Posterior vena cava (tissue), 2 donors: ENCODE results near the gene PARVB. TPM values are rescaled to one million over a fixed set of nuclear protein-coding genes. Genes with fewer than 3 reads are reported as not detected.

ENCODE experiments used
- DNase-seq: peaks from one replicate; pipeline ENCODE4 v3.0.0-alpha.2; 2020; ENCODE audit warnings: low spot score
- intact Hi-C, 2 donors: fragments of 100-400 bp; cut with DNase I; formaldehyde crosslinking; loops; one replicate each; pipeline versions ENCODE4 v1.14.1 to v1.14.2; 2022 to 2023
- long read RNA-seq, 2 donors: library from polyadenylated mRNA; unstranded; transcript quantifications; one replicate each; pipeline ENCODE4 v2.0.0, GENCODE V29; 2020 to 2021
- total RNA-seq, 2 donors: library from RNA; stranded (reverse); fragmentation: NEBNext Ultra II Directional; extraction: Animal tissue kit (Norgen Biotek cat#: 25700); gene quantifications; one replicate each; pipeline ENCODE4 v1.2.1, GENCODE V29; 2021
- donor health status: DM: yes; HTN: yes; CAD: no.
- donor health status: DM: yes; HTN: yes; CAD: no.

Gene PARVB
- total RNA-seq = 10 to 100 TPM; 49.6 to 51.1 TPM
- long read RNA-seq, donor 1, full-length matches to known transcripts = 7 of 14 reads
- long read RNA-seq, donor 1, partial matches to known transcripts = 1 of 14 reads
- long read RNA-seq, donor 1, other reads (novel, unspliced or antisense) = 6 of 14 reads
- long read RNA-seq, donor 2, full-length matches to known transcripts = 15 of 23 reads
- long read RNA-seq, donor 2, partial matches to known transcripts = 0 of 23 reads
- long read RNA-seq, donor 2, other reads (novel, unspliced or antisense) = 8 of 23 reads

GRCh38 chr22:44024288-44024921 lies at the start of gene PARVB:
TSS of gene PARVB (plus strand) at chr22:44024302. CDS start at chr22:44024340, 38 bp downstream.
- intact Hi-C loops = no loop called here
- no peak for DNase-seq

GRCh38 chr22:43975041-43975440 lies 49.1 kb upstream of the PARVB start:
- no peak for DNase-seq
- intact Hi-C loops = no loop called here

GRCh38 chr22:43976861-43977795 lies 47.0 kb upstream of the PARVB start:
- DNase-seq = no peak
- intact Hi-C loops = no loop called here

- intact Hi-C loops = no loop called here
- DNase-seq = no peak
Measured at GRCh38 chr22:43978558-43978957, 45.5 kb upstream of the PARVB start.

GRCh38 chr22:43980579-43980978 lies 43.5 kb upstream of the PARVB start:
- intact Hi-C loops = no loop called here
- DNase-seq = no peak

GRCh38 chr22:43980996-43981395 lies 43.1 kb upstream of the PARVB start:
- DNase-seq = no peak
- intact Hi-C loops = no loop called here

- intact Hi-C loops = no loop called here
- no peak for DNase-seq
Measured at GRCh38 chr22:43983808-43984207, 40.3 kb upstream of the PARVB start.

GRCh38 chr22:43985532-43985931 lies 38.6 kb upstream of the PARVB start:
- intact Hi-C loops = no loop called here
- no peak for DNase-seq

GRCh38 chr22:43988116-43988820 lies 35.8 kb upstream of the PARVB start:
- intact Hi-C loops = no loop called here
- DNase-seq = no peak

- intact Hi-C loops = no loop called here
- DNase-seq = no peak
Measured at GRCh38 chr22:43988960-43989359, 35.1 kb upstream of the PARVB start.

GRCh38 chr22:43990044-43990443 lies 34.1 kb upstream of the PARVB start:
- intact Hi-C loops = loop anchor here (5.0 to 10.0 kb wide), 2 partner anchors 95 to 632 kb away; no protein-coding TSS in a partner anchor

GRCh38 chr22:43991316-43992020 lies 32.6 kb upstream of the PARVB start:
- no peak for DNase-seq
- intact Hi-C loops = loop anchor here (2.0 to 10.0 kb wide), 3 partner anchors 93 to 635 kb away; no protein-coding TSS in a partner anchor

More at GRCh38 chr22:43990044-43990443, 34.1 kb upstream of the PARVB start:
- DNase-seq = no peak

- intact Hi-C loops = loop anchor here (2.0 to 10.0 kb wide), 3 partner anchors 92 to 634 kb away; no protein-coding TSS in a partner anchor
- no peak for DNase-seq
Measured at GRCh38 chr22:43992331-43992821, 31.7 kb upstream of the PARVB start.

- DNase-seq = no peak
- intact Hi-C loops = loop anchor here (2.0 to 10.0 kb wide), 3 partner anchors 92 to 634 kb away; no protein-coding TSS in a partner anchor
Measured at GRCh38 chr22:43993072-43993760, 30.9 kb upstream of the PARVB start.

- intact Hi-C loops = loop anchor here (5.0 to 10.0 kb wide), 2 partner anchors 91 to 628 kb away; no protein-coding TSS in a partner anchor
- DNase-seq = no peak
Measured at GRCh38 chr22:43994006-43994405, 30.1 kb upstream of the PARVB start.

- intact Hi-C loops = loop anchor here (5.0 to 10.0 kb wide), 2 partner anchors 90 to 628 kb away; no protein-coding TSS in a partner anchor
- no peak for DNase-seq
Measured at GRCh38 chr22:43994416-43994815, 29.7 kb upstream of the PARVB start.

- intact Hi-C loops = loop anchor here in 1 of 2 donors (10.0 kb wide), 1 partner anchor 90 kb away; no protein-coding TSS in a partner anchor
- DNase-seq = no peak
Measured at GRCh38 chr22:43995057-43995685, 28.9 kb upstream of the PARVB start.
